Activated naive CD8-positive, alpha-beta T cell treated with anti-CD3 and anti-CD28 coated beads, Interleukin-2, amount 50 U/mL, for 24 hours (primary cell): ENCODE data around the gene RRP36.

Experiments used
- ATAC-seq: fragments of 150-1000 bp; cut with Tn5 transposase; one replicate; pipeline ENCODE4 v1.10.0; 2021
- DNase-seq: peaks from one replicate; pipeline ENCODE4 v3.0.0; 2021
- H3K27ac Mint-ChIP-seq: one replicate; pipeline ENCODE4 v1.8.0; 2021; ENCODE audit warnings: mild to moderate bottlenecking, mixed read lengths
- H3K27me3 Mint-ChIP-seq: one replicate; pipeline ENCODE4 v1.8.0; 2021; ENCODE audit warnings: mixed read lengths
- H3K36me3 Mint-ChIP-seq: one replicate; pipeline ENCODE4 v1.8.0; 2021; ENCODE audit warnings: low read depth, mixed read lengths
- H3K4me1 Mint-ChIP-seq: one replicate; pipeline ENCODE4 v1.8.0; 2021; ENCODE audit warnings: mixed read lengths
- H3K4me3 Mint-ChIP-seq: one replicate; pipeline ENCODE4 v1.8.0; 2021; ENCODE audit warnings: mild to moderate bottlenecking, moderate library complexity, mixed read lengths
- H3K9me3 Mint-ChIP-seq: one replicate; pipeline ENCODE4 v1.8.0; 2021; ENCODE audit warnings: mixed read lengths

Gene RRP36

GRCh38 chr6:43077981-43078511 lies 56.6 kb downstream of the RRP36 start:
- Mint-ChIP-seq H3K4me3 (peak overlapping the region; percentile 2), H3K4me1 (peaks cover 7% of the 10 kb centered on the region), H3K27ac (no peak overlapping the region), H3K27me3 (peaks cover 22% of the 10 kb centered on the region), H3K36me3 (no peaks in the 10 kb centered on the region), H3K9me3 (no peaks in the 10 kb centered on the region)
- no peak for ATAC-seq
- no peak for DNase-seq

- DNase-seq (no peak), ATAC-seq (no peak)
- Mint-ChIP-seq H3K9me3 (no peaks in the 10 kb centered on the region), H3K4me3 (no peak overlapping the region), H3K27ac (no peak overlapping the region), H3K4me1 (peaks cover 7% of the 10 kb centered on the region), H3K36me3 (no peaks in the 10 kb centered on the region), H3K27me3 (peaks cover 22% of the 10 kb centered on the region)
Measured at GRCh38 chr6:43078691-43079090, 57.3 kb downstream of the RRP36 start.
